ENCODE measurements around the gene SPINK1.

DNA sequence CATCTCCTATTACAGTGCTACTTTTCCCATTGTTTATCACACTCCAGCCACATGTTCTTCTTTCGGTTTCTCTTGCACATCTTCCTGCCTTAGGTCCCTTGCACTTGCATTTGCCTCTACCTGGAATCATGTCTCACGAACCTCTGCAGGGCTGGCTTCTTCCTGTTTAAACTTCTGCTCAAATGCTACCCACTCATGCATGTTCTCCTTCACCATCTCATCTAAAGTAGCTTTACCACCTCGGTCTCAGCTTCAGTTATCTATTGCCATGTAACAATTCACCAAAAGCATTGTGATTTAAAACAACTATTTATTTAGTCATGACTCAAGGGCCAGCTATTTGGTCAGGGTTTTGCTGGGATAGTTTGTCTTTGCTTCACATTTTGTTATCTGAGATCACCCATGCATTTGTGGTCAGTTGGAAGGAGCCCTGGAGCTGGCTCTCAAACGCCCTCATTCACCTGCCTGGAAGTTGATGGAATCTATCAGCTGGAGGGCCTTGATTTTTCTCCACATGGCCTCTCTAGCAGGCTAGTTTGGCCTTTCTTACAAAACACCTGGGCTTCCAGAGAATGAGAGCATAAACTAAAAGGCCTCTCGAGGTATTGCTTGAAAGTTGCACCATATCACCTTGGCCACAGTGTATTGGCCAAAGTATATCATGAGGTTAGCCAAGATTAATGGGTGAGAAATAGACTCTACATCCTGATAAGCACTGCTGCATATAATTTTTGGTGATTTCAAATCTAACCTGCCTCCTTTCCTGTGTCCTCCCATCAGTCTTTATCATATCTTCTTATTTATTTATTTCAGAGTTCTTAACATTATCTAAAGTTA is 21.4 kb downstream of the SPINK1 start:
- TF ChIP-seq, protein P1, sequence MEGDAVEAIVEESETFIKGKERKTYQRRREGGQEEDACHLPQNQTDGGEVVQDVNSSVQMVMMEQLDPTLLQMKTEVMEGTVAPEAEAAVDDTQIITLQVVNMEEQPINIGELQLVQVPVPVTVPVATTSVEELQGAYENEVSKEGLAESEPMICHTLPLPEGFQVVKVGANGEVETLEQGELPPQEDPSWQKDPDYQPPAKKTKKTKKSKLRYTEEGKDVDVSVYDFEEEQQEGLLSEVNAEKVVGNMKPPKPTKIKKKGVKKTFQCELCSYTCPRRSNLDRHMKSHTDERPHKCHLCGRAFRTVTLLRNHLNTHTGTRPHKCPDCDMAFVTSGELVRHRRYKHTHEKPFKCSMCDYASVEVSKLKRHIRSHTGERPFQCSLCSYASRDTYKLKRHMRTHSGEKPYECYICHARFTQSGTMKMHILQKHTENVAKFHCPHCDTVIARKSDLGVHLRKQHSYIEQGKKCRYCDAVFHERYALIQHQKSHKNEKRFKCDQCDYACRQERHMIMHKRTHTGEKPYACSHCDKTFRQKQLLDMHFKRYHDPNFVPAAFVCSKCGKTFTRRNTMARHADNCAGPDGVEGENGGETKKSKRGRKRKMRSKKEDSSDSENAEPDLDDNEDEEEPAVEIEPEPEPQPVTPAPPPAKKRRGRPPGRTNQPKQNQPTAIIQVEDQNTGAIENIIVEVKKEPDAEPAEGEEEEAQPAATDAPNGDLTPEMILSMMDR (IDR thresholded peaks at IDR 0.05; ENCODE audit: low read depth, low read length): no peak
- TF ChIP-seq EZH2phosphoT487 (IDR thresholded peaks at IDR 0.05; ENCODE audit: low read depth): no peak

Measured in OCI-LY3 (cell line).